ENCODE data around the gene GUCY1A1. TPM values are rescaled to one million over a fixed set of nuclear protein-coding genes. Genes with fewer than 3 reads are reported as not detected.

GUCY1A1 gene
- total RNA-seq, 1 donor, result not detected

- Histone ChIP-seq H4K20me1 (ENCODE audit: insufficient read depth, low read length) (no peaks in the 10 kb centered on the region), H3K4me3 (ENCODE audit: insufficient read depth, low read length) (no peak overlapping the region), H3K27ac (ENCODE audit: low read depth, low read length) (no peak overlapping the region), H3K27me3 (ENCODE audit: insufficient read depth, low read length) (no peaks in the 10 kb centered on the region), H3K4me1 (ENCODE audit: insufficient read depth, low read length) (no peaks in the 10 kb centered on the region), H2AFZ (ENCODE audit: low read length) (no peak overlapping the region), H3K9me3 (ENCODE audit: low read depth, low read length) (no peaks in the 10 kb centered on the region), H3K4me2 (ENCODE audit: insufficient read depth, low read length) (no peak overlapping the region), H3K79me2 (ENCODE audit: insufficient read depth, low read length) (no peaks in the 10 kb centered on the region), H3K36me3 (ENCODE audit: insufficient read depth, low read length) (no peaks in the 10 kb centered on the region)
- DNase-seq (ENCODE audit: insufficient read length, low spot score, missing footprints), result no peak
- TF ChIP-seq CTCF (IDR thresholded peaks at IDR 0.05; ENCODE audit: extremely low read depth, low read depth, low read length), result no peak
These were observed 82.4 kb downstream of the GUCY1A1 start for GRCh38 chr4:155749041-155749440.

- no peak overlapping the region for H3K4me2 ChIP-seq (ENCODE audit: insufficient read depth, low read length)
- DNase-seq (ENCODE audit: insufficient read length, low spot score, missing footprints), result no peak
- TF ChIP-seq CTCF (IDR thresholded peaks at IDR 0.05; ENCODE audit: extremely low read depth, low read depth, low read length), result no peak
- H3K36me3 ChIP-seq (ENCODE audit: insufficient read depth, low read length), result no peaks in the 10 kb centered on the region
- H3K4me1 ChIP-seq (ENCODE audit: insufficient read depth, low read length), result no peaks in the 10 kb centered on the region
- no peak overlapping the region for H2AFZ ChIP-seq (ENCODE audit: low read length)
- H3K4me3 ChIP-seq (ENCODE audit: insufficient read depth, low read length), result no peak overlapping the region
- H3K9me3 ChIP-seq (ENCODE audit: low read depth, low read length), result no peaks in the 10 kb centered on the region
- no peaks in the 10 kb centered on the region for H4K20me1 ChIP-seq (ENCODE audit: insufficient read depth, low read length)
- H3K79me2 ChIP-seq (ENCODE audit: insufficient read depth, low read length), result no peaks in the 10 kb centered on the region
- no peaks in the 10 kb centered on the region for H3K27me3 ChIP-seq (ENCODE audit: insufficient read depth, low read length)
- H3K27ac ChIP-seq (ENCODE audit: low read depth, low read length), result no peak overlapping the region
These were observed 84.9 kb downstream of the GUCY1A1 start for GRCh38 chr4:155751569-155751968.

GRCh38 chr4:155757745-155758265 is 91.2 kb downstream of the GUCY1A1 start:
- H2AFZ ChIP-seq (ENCODE audit: low read length), result no peak overlapping the region
- no peak for DNase-seq (ENCODE audit: insufficient read length, low spot score, missing footprints)
- no peaks in the 10 kb centered on the region for H3K9me3 ChIP-seq (ENCODE audit: low read depth, low read length)
- no peaks in the 10 kb centered on the region for H3K79me2 ChIP-seq (ENCODE audit: insufficient read depth, low read length)
- no peak overlapping the region for H3K4me3 ChIP-seq (ENCODE audit: insufficient read depth, low read length)
- no peaks in the 10 kb centered on the region for H3K27me3 ChIP-seq (ENCODE audit: insufficient read depth, low read length)
- peaks cover 3% of the 10 kb centered on the region for H3K4me1 ChIP-seq (ENCODE audit: insufficient read depth, low read length)
- H3K27ac ChIP-seq (ENCODE audit: low read depth, low read length), result no peak overlapping the region
- H4K20me1 ChIP-seq (ENCODE audit: insufficient read depth, low read length), result no peaks in the 10 kb centered on the region
- TF ChIP-seq CTCF (IDR thresholded peaks at IDR 0.05; ENCODE audit: extremely low read depth, low read depth, low read length), result no peak
- H3K36me3 ChIP-seq (ENCODE audit: insufficient read depth, low read length), result no peaks in the 10 kb centered on the region
- no peak overlapping the region for H3K4me2 ChIP-seq (ENCODE audit: insufficient read depth, low read length)

GRCh38 chr4:155758481-155759371 is 92.1 kb downstream of the GUCY1A1 start, which contains the start of gene GUCY1B1:
Gene GUCY1B1 (plus strand): TSS chr4:155759021. CDS start chr4:155759141, 120 bp downstream.
- Histone ChIP-seq H3K4me2 (ENCODE audit: insufficient read depth, low read length) (peak within 1 kb of the TSS; percentile 86), H3K4me3 (ENCODE audit: insufficient read depth, low read length) (peak within 1 kb of the TSS; percentile 74), H2AFZ (ENCODE audit: low read length) (peak within 1 kb of the TSS; percentile 85), H3K27ac (ENCODE audit: low read depth, low read length) (no peak within 1 kb of the TSS), H3K9me3 (ENCODE audit: low read depth, low read length) (no peaks in the 10 kb centered on the region), H3K4me1 (ENCODE audit: insufficient read depth, low read length) (peaks cover 3% of the 10 kb centered on the region), H3K79me2 (ENCODE audit: insufficient read depth, low read length) (no peaks in the 10 kb centered on the region), H4K20me1 (ENCODE audit: insufficient read depth, low read length) (no peaks in the 10 kb centered on the region), H3K27me3 (ENCODE audit: insufficient read depth, low read length) (no peaks in the 10 kb centered on the region), H3K36me3 (ENCODE audit: insufficient read depth, low read length) (no peaks in the 10 kb centered on the region)
- peak; percentile 18 for TF ChIP-seq CTCF (IDR thresholded peaks at IDR 0.05; ENCODE audit: extremely low read depth, low read depth, low read length)
- DNase-seq (ENCODE audit: insufficient read length, low spot score, missing footprints), result peak; percentile 99

Measured in osteoblast (primary cell).